Measurements from ENCODE around the gene ZNF33B.

DNA sequence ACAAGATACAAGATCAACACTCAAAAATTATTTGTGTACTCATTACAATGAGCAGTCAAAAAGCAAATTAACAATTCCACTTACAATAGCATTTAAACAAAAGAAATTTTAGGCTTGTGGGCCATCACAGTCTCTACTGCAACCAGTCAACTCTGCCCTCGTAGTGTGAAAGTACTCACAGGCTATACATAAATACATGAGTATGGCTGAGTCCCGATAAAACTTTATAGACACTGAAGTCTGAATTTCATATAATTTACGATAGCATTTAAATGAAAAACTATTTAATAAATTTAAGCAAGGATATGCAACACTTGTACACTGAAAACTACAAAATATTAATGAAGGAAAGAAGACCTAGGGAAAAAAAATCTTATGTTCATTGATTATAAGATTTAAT, 90.1 kb downstream of the ZNF33B start:
- TF ChIP-seq, protein P1, sequence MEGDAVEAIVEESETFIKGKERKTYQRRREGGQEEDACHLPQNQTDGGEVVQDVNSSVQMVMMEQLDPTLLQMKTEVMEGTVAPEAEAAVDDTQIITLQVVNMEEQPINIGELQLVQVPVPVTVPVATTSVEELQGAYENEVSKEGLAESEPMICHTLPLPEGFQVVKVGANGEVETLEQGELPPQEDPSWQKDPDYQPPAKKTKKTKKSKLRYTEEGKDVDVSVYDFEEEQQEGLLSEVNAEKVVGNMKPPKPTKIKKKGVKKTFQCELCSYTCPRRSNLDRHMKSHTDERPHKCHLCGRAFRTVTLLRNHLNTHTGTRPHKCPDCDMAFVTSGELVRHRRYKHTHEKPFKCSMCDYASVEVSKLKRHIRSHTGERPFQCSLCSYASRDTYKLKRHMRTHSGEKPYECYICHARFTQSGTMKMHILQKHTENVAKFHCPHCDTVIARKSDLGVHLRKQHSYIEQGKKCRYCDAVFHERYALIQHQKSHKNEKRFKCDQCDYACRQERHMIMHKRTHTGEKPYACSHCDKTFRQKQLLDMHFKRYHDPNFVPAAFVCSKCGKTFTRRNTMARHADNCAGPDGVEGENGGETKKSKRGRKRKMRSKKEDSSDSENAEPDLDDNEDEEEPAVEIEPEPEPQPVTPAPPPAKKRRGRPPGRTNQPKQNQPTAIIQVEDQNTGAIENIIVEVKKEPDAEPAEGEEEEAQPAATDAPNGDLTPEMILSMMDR (IDR thresholded peaks at IDR 0.05) = no peak
- TF ChIP-seq POLR2A (IDR thresholded peaks at IDR 0.05) = no peak

Data from uterus (tissue), 2 donors.